ENCODE data around the gene COL9A1. TPM values are rescaled to one million over a fixed set of nuclear protein-coding genes. Genes with fewer than 3 reads are reported as not detected.
A peak's percentile ranks its signal among the peaks of the same experiment; 100 is the strongest.
"Not testable (repeated sequence)": the region's sequence is repeated elsewhere in the genome, so short reads cannot be mapped to it uniquely, and the experiment has no call there.

The COL9A1 gene
- total and polyA plus RNA-seq, 3 experiments from 2014 or later: not detected

- H3K27ac Mint-ChIP-seq: no peak overlapping the region
- H3K4me1 ChIP-seq (ENCODE audit: insufficient read depth, low read length): no peaks in the 10 kb centered on the region
- H3K4me3 ChIP-seq (ENCODE audit: low read length): no peak overlapping the region
- peaks cover 0 to 3% (median 0%) of the 10 kb centered on the region in 5 donors for H3K9me3 Mint-ChIP-seq
- H3K4me3 Mint-ChIP-seq: no peak overlapping the region
- H3K36me3 ChIP-seq (ENCODE audit: insufficient read depth, low read length): no peaks in the 10 kb centered on the region
- H3K27ac ChIP-seq (ENCODE audit: low read depth, low read length): no peak overlapping the region
- no peak for DNase-seq
- ChIA-PET CTCF (no interaction called here), POLR2A (no interaction called here)
- H3K36me3 Mint-ChIP-seq: no peaks in the 10 kb centered on the region
- peaks cover 0 to 5% of the 10 kb centered on the region in 2 donors for H3K27me3 Mint-ChIP-seq
- no peaks in the 10 kb centered on the region for H3K9me3 ChIP-seq (ENCODE audit: low read length)
- H3K27me3 ChIP-seq (ENCODE audit: insufficient read depth, low read length, poor library complexity, severe bottlenecking): no peaks in the 10 kb centered on the region
- no peaks in the 10 kb centered on the region for H3K4me1 Mint-ChIP-seq
Observed at GRCh38 chr6:70327036-70327435, 24.2 kb upstream of the COL9A1 start.

GRCh38 chr6:70325009-70325408 is 22.1 kb upstream of the COL9A1 start:
- Mint-ChIP-seq H3K36me3 (no peaks in the 10 kb centered on the region), H3K27me3 (peaks cover 0 to 3% of the 10 kb centered on the region in 2 donors), H3K4me3 (no peak overlapping the region), H3K4me1 (no peaks in the 10 kb centered on the region), H3K9me3 (no peaks in the 10 kb centered on the region), H3K27ac (no peak overlapping the region)
- DNase-seq: no peak
- ChIA-PET CTCF (no interaction called here), POLR2A (no interaction called here)
- Histone ChIP-seq H3K36me3 (ENCODE audit: insufficient read depth, low read length) (no peaks in the 10 kb centered on the region), H3K27ac (ENCODE audit: low read depth, low read length) (no peak overlapping the region), H3K27me3 (ENCODE audit: insufficient read depth, low read length, poor library complexity, severe bottlenecking) (no peaks in the 10 kb centered on the region), H3K4me1 (ENCODE audit: insufficient read depth, low read length) (no peaks in the 10 kb centered on the region), H3K4me3 (ENCODE audit: low read length) (no peak overlapping the region), H3K9me3 (ENCODE audit: low read length) (no peaks in the 10 kb centered on the region)

GRCh38 chr6:70317799-70318198 is 14.9 kb upstream of the COL9A1 start:
- DNase-seq; H3K4me1 ChIP-seq (ENCODE audit: insufficient read depth, low read length); H3K9me3 ChIP-seq (ENCODE audit: low read length); H3K36me3 Mint-ChIP-seq; H3K27ac ChIP-seq (ENCODE audit: low read depth, low read length); H3K27me3 ChIP-seq (ENCODE audit: insufficient read depth, low read length, poor library complexity, severe bottlenecking); CTCF ChIA-PET; H3K4me1 Mint-ChIP-seq; H3K27ac Mint-ChIP-seq; H3K9me3 Mint-ChIP-seq; H3K4me3 ChIP-seq (ENCODE audit: low read length); H3K36me3 ChIP-seq (ENCODE audit: insufficient read depth, low read length); POLR2A ChIA-PET; H3K4me3 Mint-ChIP-seq: not testable (repeated sequence)
- peaks cover 3 to 16% of the 10 kb centered on the region in 2 donors for H3K27me3 Mint-ChIP-seq

GRCh38 chr6:70315079-70315751 is 12.3 kb upstream of the COL9A1 start:
- DNase-seq: no peak
- Mint-ChIP-seq H3K27ac (peak overlapping the region in 1 of 8 donors; percentile 39), H3K4me1 (no peaks in the 10 kb centered on the region), H3K9me3 (no peaks in the 10 kb centered on the region), H3K4me3 (no peak overlapping the region), H3K27me3 (peaks cover 5 to 19% of the 10 kb centered on the region in 2 donors), H3K36me3 (no peaks in the 10 kb centered on the region)
- Histone ChIP-seq H3K9me3 (ENCODE audit: low read length) (no peaks in the 10 kb centered on the region), H3K27ac (ENCODE audit: low read depth, low read length) (no peak overlapping the region), H3K27me3 (ENCODE audit: insufficient read depth, low read length, poor library complexity, severe bottlenecking) (no peaks in the 10 kb centered on the region), H3K4me3 (ENCODE audit: low read length) (no peak overlapping the region), H3K36me3 (ENCODE audit: insufficient read depth, low read length) (no peaks in the 10 kb centered on the region), H3K4me1 (ENCODE audit: insufficient read depth, low read length) (no peaks in the 10 kb centered on the region)
- ChIA-PET CTCF (no interaction called here), POLR2A (no interaction called here)

- Histone ChIP-seq H3K4me1 (ENCODE audit: insufficient read depth, low read length) (no peaks in the 10 kb centered on the region), H3K27ac (ENCODE audit: low read depth, low read length) (no peak overlapping the region), H3K9me3 (ENCODE audit: low read length) (no peaks in the 10 kb centered on the region), H3K36me3 (ENCODE audit: insufficient read depth, low read length) (no peaks in the 10 kb centered on the region), H3K4me3 (ENCODE audit: low read length) (no peak overlapping the region), H3K27me3 (ENCODE audit: insufficient read depth, low read length, poor library complexity, severe bottlenecking) (no peaks in the 10 kb centered on the region)
- Mint-ChIP-seq H3K9me3 (no peaks in the 10 kb centered on the region), H3K27ac (no peak overlapping the region), H3K4me1 (no peaks in the 10 kb centered on the region), H3K36me3 (no peaks in the 10 kb centered on the region), H3K27me3 (peaks cover 5 to 22% of the 10 kb centered on the region in 2 donors), H3K4me3 (no peak overlapping the region)
- DNase-seq: no peak
- POLR2A ChIA-PET: no interaction called here
- CTCF ChIA-PET: interaction anchor here (1.0 kb wide), 1 partner anchor 53 kb away, joined by 3 read pairs; no protein-coding TSS in a partner anchor
Observed at GRCh38 chr6:70314296-70314695, 11.4 kb upstream of the COL9A1 start.

- H3K9me3 ChIP-seq (ENCODE audit: low read length): no peaks in the 10 kb centered on the region
- no peaks in the 10 kb centered on the region for H3K36me3 ChIP-seq (ENCODE audit: insufficient read depth, low read length)
- no peak overlapping the region for H3K27ac ChIP-seq (ENCODE audit: low read depth, low read length)
- CTCF ChIA-PET: no interaction called here
- POLR2A ChIA-PET: no interaction called here
- no peaks in the 10 kb centered on the region for H3K4me1 Mint-ChIP-seq
- no peaks in the 10 kb centered on the region for H3K9me3 Mint-ChIP-seq
- peaks cover 2 to 18% of the 10 kb centered on the region in 2 donors for H3K27me3 Mint-ChIP-seq
- H3K27ac Mint-ChIP-seq: no peak overlapping the region
- H3K4me1 ChIP-seq (ENCODE audit: insufficient read depth, low read length): no peaks in the 10 kb centered on the region
- no peaks in the 10 kb centered on the region for H3K36me3 Mint-ChIP-seq
- H3K27me3 ChIP-seq (ENCODE audit: insufficient read depth, low read length, poor library complexity, severe bottlenecking): no peaks in the 10 kb centered on the region
- DNase-seq: no peak
- no peak overlapping the region for H3K4me3 Mint-ChIP-seq
- H3K4me3 ChIP-seq (ENCODE audit: low read length): no peak overlapping the region
Observed at GRCh38 chr6:70312165-70312745, 9.4 kb upstream of the COL9A1 start.

- Histone ChIP-seq H3K27ac (ENCODE audit: low read depth, low read length) (no peak overlapping the region), H3K27me3 (ENCODE audit: insufficient read depth, low read length, poor library complexity, severe bottlenecking) (peaks cover 3% of the 10 kb centered on the region), H3K4me1 (ENCODE audit: insufficient read depth, low read length) (no peaks in the 10 kb centered on the region), H3K36me3 (ENCODE audit: insufficient read depth, low read length) (no peaks in the 10 kb centered on the region), H3K4me3 (ENCODE audit: low read length) (no peak overlapping the region), H3K9me3 (ENCODE audit: low read length) (no peaks in the 10 kb centered on the region)
- Mint-ChIP-seq H3K9me3 (no peaks in the 10 kb centered on the region), H3K4me1 (no peaks in the 10 kb centered on the region), H3K27ac (no peak overlapping the region), H3K27me3 (peaks cover 2 to 14% of the 10 kb centered on the region in 2 donors), H3K36me3 (no peaks in the 10 kb centered on the region), H3K4me3 (no peak overlapping the region)
- DNase-seq: peak in 1 of 5 donors; percentile 3
- POLR2A ChIA-PET: no interaction called here
- CTCF ChIA-PET: interaction anchor here (1.1 to 2.8 kb wide), 6 partner anchors 11 to 646 kb away, joined by 3 to 11 read pairs (median 6); no protein-coding TSS in a partner anchor
Observed at GRCh38 chr6:70310063-70310694, 7.3 kb upstream of the COL9A1 start.

- no peak overlapping the region for H3K27ac Mint-ChIP-seq
- Histone ChIP-seq H3K9me3 (ENCODE audit: low read length) (no peaks in the 10 kb centered on the region), H3K27ac (ENCODE audit: low read depth, low read length) (no peak overlapping the region), H3K4me3 (ENCODE audit: low read length) (no peak overlapping the region), H3K4me1 (ENCODE audit: insufficient read depth, low read length) (no peaks in the 10 kb centered on the region), H3K36me3 (ENCODE audit: insufficient read depth, low read length) (no peaks in the 10 kb centered on the region), H3K27me3 (ENCODE audit: insufficient read depth, low read length, poor library complexity, severe bottlenecking) (peaks cover 3% of the 10 kb centered on the region)
- H3K36me3 Mint-ChIP-seq: no peaks in the 10 kb centered on the region
- H3K27me3 Mint-ChIP-seq: peaks cover 2 to 23% of the 10 kb centered on the region in 2 donors
- H3K4me1 Mint-ChIP-seq: no peaks in the 10 kb centered on the region
- no peak overlapping the region for H3K4me3 Mint-ChIP-seq
- DNase-seq: no peak
- POLR2A ChIA-PET: no interaction called here
- H3K9me3 Mint-ChIP-seq: no peaks in the 10 kb centered on the region
- CTCF ChIA-PET: interaction anchor here (0.9 to 2.8 kb wide), 5 partner anchors 10 to 646 kb away, joined by 3 to 11 read pairs (median 5); no protein-coding TSS in a partner anchor
Observed at GRCh38 chr6:70309243-70309642, 6.4 kb upstream of the COL9A1 start.

Measured in CD8-positive, alpha-beta memory T cell (primary cell).